ENCODE measurements around the gene DGKD.

DGKD gene

GRCh38 chr2:233311241-233311926, 42.9 kb upstream of the DGKD start:
- TF ChIP-seq RARB (CRISPR knock-in tag; IDR thresholded peaks at IDR 0.05), result no peak
- TF ChIP-seq, protein P1, sequence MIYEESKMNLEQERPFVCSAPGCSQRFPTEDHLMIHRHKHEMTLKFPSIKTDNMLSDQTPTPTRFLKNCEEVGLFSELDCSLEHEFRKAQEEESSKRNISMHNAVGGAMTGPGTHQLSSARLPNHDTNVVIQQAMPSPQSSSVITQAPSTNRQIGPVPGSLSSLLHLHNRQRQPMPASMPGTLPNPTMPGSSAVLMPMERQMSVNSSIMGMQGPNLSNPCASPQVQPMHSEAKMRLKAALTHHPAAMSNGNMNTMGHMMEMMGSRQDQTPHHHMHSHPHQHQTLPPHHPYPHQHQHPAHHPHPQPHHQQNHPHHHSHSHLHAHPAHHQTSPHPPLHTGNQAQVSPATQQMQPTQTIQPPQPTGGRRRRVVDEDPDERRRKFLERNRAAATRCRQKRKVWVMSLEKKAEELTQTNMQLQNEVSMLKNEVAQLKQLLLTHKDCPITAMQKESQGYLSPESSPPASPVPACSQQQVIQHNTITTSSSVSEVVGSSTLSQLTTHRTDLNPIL (CRISPR knock-in tag; IDR thresholded peaks at IDR 0.05; ENCODE audit: low read depth), result no peak
- TF ChIP-seq ZNF565 (CRISPR knock-in tag; conservative IDR thresholded peaks at IDR 0.05; ENCODE audit: low read depth), result no peak
- no peak for TF ChIP-seq ESRRG (CRISPR knock-in tag; IDR thresholded peaks at IDR 0.05)
- no peak for TF ChIP-seq GLIS3 (CRISPR knock-in tag; IDR thresholded peaks at IDR 0.05)
- TF ChIP-seq, protein P2, sequence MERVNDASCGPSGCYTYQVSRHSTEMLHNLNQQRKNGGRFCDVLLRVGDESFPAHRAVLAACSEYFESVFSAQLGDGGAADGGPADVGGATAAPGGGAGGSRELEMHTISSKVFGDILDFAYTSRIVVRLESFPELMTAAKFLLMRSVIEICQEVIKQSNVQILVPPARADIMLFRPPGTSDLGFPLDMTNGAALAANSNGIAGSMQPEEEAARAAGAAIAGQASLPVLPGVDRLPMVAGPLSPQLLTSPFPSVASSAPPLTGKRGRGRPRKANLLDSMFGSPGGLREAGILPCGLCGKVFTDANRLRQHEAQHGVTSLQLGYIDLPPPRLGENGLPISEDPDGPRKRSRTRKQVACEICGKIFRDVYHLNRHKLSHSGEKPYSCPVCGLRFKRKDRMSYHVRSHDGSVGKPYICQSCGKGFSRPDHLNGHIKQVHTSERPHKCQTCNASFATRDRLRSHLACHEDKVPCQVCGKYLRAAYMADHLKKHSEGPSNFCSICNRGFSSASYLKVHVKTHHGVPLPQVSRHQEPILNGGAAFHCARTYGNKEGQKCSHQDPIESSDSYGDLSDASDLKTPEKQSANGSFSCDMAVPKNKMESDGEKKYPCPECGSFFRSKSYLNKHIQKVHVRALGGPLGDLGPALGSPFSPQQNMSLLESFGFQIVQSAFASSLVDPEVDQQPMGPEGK (CRISPR knock-in tag; IDR thresholded peaks at IDR 0.05; ENCODE audit: borderline replicate concordance), result no peak
- TF ChIP-seq, protein P3, sequence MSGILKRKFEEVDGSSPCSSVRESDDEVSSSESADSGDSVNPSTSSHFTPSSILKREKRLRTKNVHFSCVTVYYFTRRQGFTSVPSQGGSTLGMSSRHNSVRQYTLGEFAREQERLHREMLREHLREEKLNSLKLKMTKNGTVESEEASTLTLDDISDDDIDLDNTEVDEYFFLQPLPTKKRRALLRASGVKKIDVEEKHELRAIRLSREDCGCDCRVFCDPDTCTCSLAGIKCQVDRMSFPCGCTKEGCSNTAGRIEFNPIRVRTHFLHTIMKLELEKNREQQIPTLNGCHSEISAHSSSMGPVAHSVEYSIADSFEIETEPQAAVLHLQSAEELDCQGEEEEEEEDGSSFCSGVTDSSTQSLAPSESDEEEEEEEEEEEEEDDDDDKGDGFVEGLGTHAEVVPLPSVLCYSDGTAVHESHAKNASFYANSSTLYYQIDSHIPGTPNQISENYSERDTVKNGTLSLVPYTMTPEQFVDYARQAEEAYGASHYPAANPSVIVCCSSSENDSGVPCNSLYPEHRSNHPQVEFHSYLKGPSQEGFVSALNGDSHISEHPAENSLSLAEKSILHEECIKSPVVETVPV (CRISPR knock-in tag; IDR thresholded peaks at IDR 0.05), result no peak
- TF ChIP-seq ZFP3 (CRISPR knock-in tag; IDR thresholded peaks at IDR 0.05), result no peak
- TF ChIP-seq TOX (CRISPR knock-in tag; IDR thresholded peaks at IDR 0.05; ENCODE audit: borderline replicate concordance), result no peak
- TF ChIP-seq BACH2 (CRISPR knock-in tag; IDR thresholded peaks at IDR 0.05; ENCODE audit: borderline replicate concordance), result no peak
- no peak for TF ChIP-seq ZNF8 (CRISPR knock-in tag; IDR thresholded peaks at IDR 0.05)
- no peak for TF ChIP-seq SNAI2 (CRISPR knock-in tag; IDR thresholded peaks at IDR 0.05)
- TF ChIP-seq ZNF70 (CRISPR knock-in tag; IDR thresholded peaks at IDR 0.05), result no peak
- TF ChIP-seq TSHZ2 (CRISPR knock-in tag; IDR thresholded peaks at IDR 0.05), result no peak
- TF ChIP-seq ARNTL (CRISPR knock-in tag; IDR thresholded peaks at IDR 0.05; ENCODE audit: borderline replicate concordance, low read depth), result no peak
- no peak for TF ChIP-seq ZFP30 (CRISPR knock-in tag; IDR thresholded peaks at IDR 0.05)
- no peak for TF ChIP-seq POU6F1 (CRISPR knock-in tag; IDR thresholded peaks at IDR 0.05; ENCODE audit: borderline replicate concordance, low read depth)
- TF ChIP-seq CSDC2 (CRISPR knock-in tag; IDR thresholded peaks at IDR 0.05), result no peak
- no peak for ATAC-seq

DNA sequence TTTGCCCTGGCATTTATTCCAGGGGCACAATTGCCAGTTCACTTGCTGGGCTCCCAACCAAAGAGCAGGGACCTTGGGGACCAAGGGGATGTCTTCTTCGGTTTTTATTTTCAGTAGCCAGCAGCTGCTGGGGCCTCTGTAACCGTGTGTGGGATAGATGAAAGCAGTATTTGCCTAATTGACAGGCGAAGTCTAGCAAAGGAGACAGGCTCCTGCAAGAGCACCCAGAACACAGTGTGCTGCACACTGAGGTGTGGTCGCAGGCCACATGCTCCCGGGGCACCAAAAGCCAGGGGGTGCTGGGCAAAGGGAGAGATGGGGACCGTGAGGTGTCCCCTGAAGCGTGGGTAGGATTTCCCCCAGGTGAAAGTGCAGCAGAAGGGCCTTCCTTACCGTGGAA, 41.4 kb upstream of the DGKD start:
- no peak for ATAC-seq
- TF ChIP-seq ZFP30 (CRISPR knock-in tag; IDR thresholded peaks at IDR 0.05) (no peak), SNAI2 (CRISPR knock-in tag; IDR thresholded peaks at IDR 0.05) (no peak), ZFP3 (CRISPR knock-in tag; IDR thresholded peaks at IDR 0.05) (no peak), CSDC2 (CRISPR knock-in tag; IDR thresholded peaks at IDR 0.05) (no peak), ESRRG (CRISPR knock-in tag; IDR thresholded peaks at IDR 0.05) (no peak), POU6F1 (CRISPR knock-in tag; IDR thresholded peaks at IDR 0.05; ENCODE audit: borderline replicate concordance, low read depth) (no peak), ISL1 (CRISPR knock-in tag; IDR thresholded peaks at IDR 0.05) (no peak), ZNF8 (CRISPR knock-in tag; IDR thresholded peaks at IDR 0.05) (no peak), ZC3H10 (CRISPR knock-in tag; IDR thresholded peaks at IDR 0.05) (no peak)

Data from SK-N-SH treated with all-trans-retinoic acid at 6 μM for 48 hours (cell line).